Nephron (organoid): ENCODE results near the gene OXA1L.
"Not testable (repeated sequence)": the region's sequence is repeated elsewhere in the genome, so short reads cannot be mapped to it uniquely, and the experiment has no call there.

Experiments
- H3K27ac Mint-ChIP-seq, 3 experiments: 2 replicates each; pipeline ENCODE4 v1.8.0; 2020; ENCODE audit warnings: mixed read lengths in 3 of 3, mild to moderate bottlenecking in 2 of 3, moderate library complexity in 1 of 3
- H3K27me3 Mint-ChIP-seq: 2 replicates; pipeline ENCODE4 v1.8.0; 2021; ENCODE audit warnings: low read depth, mild to moderate bottlenecking, moderate library complexity, mixed read lengths
- H3K36me3 Mint-ChIP-seq: 2 replicates; pipeline ENCODE4 v1.8.0; 2020; ENCODE audit warnings: low read depth, mixed read lengths
- H3K4me1 Mint-ChIP-seq: 2 replicates; pipeline ENCODE4 v1.8.0; 2020; ENCODE audit warnings: mixed read lengths
- H3K4me3 Mint-ChIP-seq, 3 experiments: 2 replicates each; pipeline ENCODE4 v1.8.0; 2020; ENCODE audit warnings: mild to moderate bottlenecking in 3 of 3, mixed read lengths in 3 of 3, moderate library complexity in 2 of 3
- H3K9me3 Mint-ChIP-seq: 2 replicates; pipeline ENCODE4 v1.8.0; 2020; ENCODE audit warnings: mixed read lengths
- CTCF ChIP-seq, 3 experiments: fragments of 200-600 bp; sonication (generic); IDR thresholded peaks; one replicate each; pipeline ENCODE4 v1.5.0; 2021; ENCODE audit warnings: antibody characterized with exemption in 3 of 3; ENCODE audit not compliant: unreplicated experiment in 3 of 3

OXA1L gene

GRCh38 chr14:22747769-22748168, 18.7 kb upstream of the OXA1L start:
- Mint-ChIP-seq H3K4me3 (no peak overlapping the region), H3K27me3 (peaks cover 4% of the 10 kb centered on the region), H3K36me3 (no peaks in the 10 kb centered on the region), H3K4me1 (no peaks in the 10 kb centered on the region), H3K9me3 (no peaks in the 10 kb centered on the region), H3K27ac (no peak overlapping the region)
- no peak for TF ChIP-seq CTCF (IDR thresholded peaks at IDR 0.05; ENCODE audit: unreplicated experiment in 3 of 3)

- H3K36me3 Mint-ChIP-seq, result no peaks in the 10 kb centered on the region
- H3K27me3 Mint-ChIP-seq, result peaks cover 4% of the 10 kb centered on the region
- no peak overlapping the region for H3K4me3 Mint-ChIP-seq
- H3K27ac Mint-ChIP-seq, result no peak overlapping the region
- no peak for TF ChIP-seq CTCF (IDR thresholded peaks at IDR 0.05; ENCODE audit: unreplicated experiment in 3 of 3)
- no peaks in the 10 kb centered on the region for H3K4me1 Mint-ChIP-seq
- H3K9me3 Mint-ChIP-seq, result no peaks in the 10 kb centered on the region
These were observed 18.3 kb upstream of the OXA1L start for GRCh38 chr14:22748206-22748605.

GRCh38 chr14:22748631-22749068, 17.8 kb upstream of the OXA1L start:
- H3K4me3 Mint-ChIP-seq, result no peak overlapping the region
- H3K4me1 Mint-ChIP-seq, result no peaks in the 10 kb centered on the region
- H3K27ac Mint-ChIP-seq, result no peak overlapping the region
- no peaks in the 10 kb centered on the region for H3K9me3 Mint-ChIP-seq
- no peak for TF ChIP-seq CTCF (IDR thresholded peaks at IDR 0.05; ENCODE audit: unreplicated experiment in 3 of 3)
- H3K36me3 Mint-ChIP-seq, result no peaks in the 10 kb centered on the region
- peaks cover 4% of the 10 kb centered on the region for H3K27me3 Mint-ChIP-seq

GRCh38 chr14:22752422-22752821, 14.1 kb upstream of the OXA1L start:
- Mint-ChIP-seq H3K4me3 (no peak overlapping the region), H3K27ac (no peak overlapping the region), H3K27me3 (peaks cover 4% of the 10 kb centered on the region), H3K9me3 (no peaks in the 10 kb centered on the region), H3K36me3 (no peaks in the 10 kb centered on the region), H3K4me1 (no peaks in the 10 kb centered on the region)
- no peak for TF ChIP-seq CTCF (IDR thresholded peaks at IDR 0.05; ENCODE audit: unreplicated experiment in 3 of 3)

- Mint-ChIP-seq H3K9me3 (no peaks in the 10 kb centered on the region), H3K4me3 (no peak overlapping the region), H3K27me3 (peaks cover 4% of the 10 kb centered on the region), H3K36me3 (no peaks in the 10 kb centered on the region), H3K27ac (no peak overlapping the region), H3K4me1 (no peaks in the 10 kb centered on the region)
- no peak for TF ChIP-seq CTCF (IDR thresholded peaks at IDR 0.05; ENCODE audit: unreplicated experiment in 3 of 3)
These were observed 12.9 kb upstream of the OXA1L start for GRCh38 chr14:22753586-22753985.

- H3K27me3 Mint-ChIP-seq, H3K4me3 Mint-ChIP-seq, H3K27ac Mint-ChIP-seq, H3K4me1 Mint-ChIP-seq: not testable (repeated sequence)
- Mint-ChIP-seq H3K9me3 (peaks cover 26% of the 10 kb centered on the region), H3K36me3 (peaks cover 27% of the 10 kb centered on the region)
These were observed 8.4 kb upstream of the OXA1L start for GRCh38 chr14:22757972-22758650.
